Prostate gland (tissue), 2 donors: ENCODE data around the gene PIP5K1A. TPM values are rescaled to one million over a fixed set of nuclear protein-coding genes. Genes with fewer than 3 reads are reported as not detected.

Experiments used
- DNase-seq: peaks from one replicate; pipeline ENCODE4 v3.0.0-alpha.2; 2019; ENCODE audit warnings: low spot score
- H3K27ac ChIP-seq, 2 donors: fragments of 200-600 bp; sonication (generic); 2 replicates each; pipeline ENCODE4 v1.5.1; 2017 to 2019
- H3K27me3 ChIP-seq: fragments of 200-600 bp; sonication (generic); replicated peaks from 2 replicates; pipeline ENCODE4 v1.5.1; 2019; ENCODE audit not compliant: insufficient read depth
- H3K36me3 ChIP-seq, 2 donors: fragments of 200-600 bp; sonication (generic); 1 replicate in 1 of 2; 2 replicates in 1 of 2; pipeline versions ENCODE4 v1.5.1 to v1.8.1; 2017 to 2019
- H3K4me1 ChIP-seq: fragments of 200-600 bp; sonication (generic); replicated peaks from 2 replicates; pipeline ENCODE4 v1.5.1; 2019
- H3K4me3 ChIP-seq, 2 donors: fragments of 200-600 bp; sonication (generic); 2 replicates each; pipeline ENCODE4 v1.5.1; 2017 to 2019
- H3K9me3 ChIP-seq: fragments of 200-600 bp; sonication (generic); 2 replicates; pipeline ENCODE4 v1.5.1; 2017
- POLR2A ChIP-seq: fragments of 450-650 bp; IDR thresholded peaks from one replicate; pipeline ENCODE4 v1.6.1; 2016; ENCODE audit warnings: antibody characterized with exemption, mild to moderate bottlenecking
- POLR2AphosphoS5 ChIP-seq: sonication (generic); formaldehyde crosslinking; IDR thresholded peaks from one replicate; pipeline ENCODE4 v1.6.1; 2017; ENCODE audit warnings: antibody characterized with exemption
- WGBS: methylation state at CpG from one replicate; pipeline ENCODE4 v1.1.5; 2018; 5-methylcytosine and 5-hydroxymethylcytosine counted together
- intact Hi-C: fragments of 100-400 bp; cut with DNase I; formaldehyde crosslinking; loops from one replicate; pipeline ENCODE4 v1.14.2; 2022
- total RNA-seq, 2 donors: library from RNA; depleted of rRNA; stranded (reverse); fragments of >200 nt; gene quantifications; one replicate each; pipeline ENCODE4 v1.1.0, GENCODE V29; 2016
- TF ChIP-seq, protein P1 (sequence below), 4 experiments: fragments of 200-600 bp in 2 of 4; fragments of 450-650 bp in 2 of 4; sonication (generic) in 2 of 4; IDR thresholded peaks; 1 replicate in 3 of 4; 2 replicates in 1 of 4; pipeline ENCODE4 v1.5.1; 2016 to 2019; ENCODE audit warnings: antibody characterized with exemption in 4 of 4, mild to moderate bottlenecking in 2 of 4, moderate library complexity in 2 of 4

PIP5K1A gene
- total RNA-seq, 2 donors from 2014 or later: 40.2 to 96.7 TPM

- intact Hi-C loops: no loop called here
- Histone ChIP-seq H3K36me3 (peaks cover 17 to 40% of the 10 kb centered on the region in 2 donors), H3K9me3 (no peaks in the 10 kb centered on the region), H3K27ac (no peak overlapping the region), H3K4me1 (no peaks in the 10 kb centered on the region), H3K4me3 (no peak overlapping the region), H3K27me3 (no peaks in the 10 kb centered on the region)
- no peak for TF ChIP-seq POLR2A
- no peak for DNase-seq
- 81% methylated on average over 19 of the region's 19 CpGs for WGBS
These were observed 92.5 kb downstream of the PIP5K1A start for GRCh38 chr1:151290709-151291303.

GRCh38 chr1:151292207-151293030, 94.1 kb downstream of the PIP5K1A start:
- peaks cover 15 to 40% of the 10 kb centered on the region in 2 donors for H3K36me3 ChIP-seq
- no peaks in the 10 kb centered on the region for H3K27me3 ChIP-seq
- H3K27ac ChIP-seq: no peak overlapping the region
- no peaks in the 10 kb centered on the region for H3K4me1 ChIP-seq
- H3K9me3 ChIP-seq: no peaks in the 10 kb centered on the region
- 74% methylated on average over 13 of the region's 13 CpGs for WGBS
- intact Hi-C loops: no loop called here
- no peak overlapping the region for H3K4me3 ChIP-seq
- DNase-seq: no peak
- no peak for TF ChIP-seq POLR2AphosphoS5
- no peak for TF ChIP-seq POLR2A
- TF ChIP-seq, protein P1, sequence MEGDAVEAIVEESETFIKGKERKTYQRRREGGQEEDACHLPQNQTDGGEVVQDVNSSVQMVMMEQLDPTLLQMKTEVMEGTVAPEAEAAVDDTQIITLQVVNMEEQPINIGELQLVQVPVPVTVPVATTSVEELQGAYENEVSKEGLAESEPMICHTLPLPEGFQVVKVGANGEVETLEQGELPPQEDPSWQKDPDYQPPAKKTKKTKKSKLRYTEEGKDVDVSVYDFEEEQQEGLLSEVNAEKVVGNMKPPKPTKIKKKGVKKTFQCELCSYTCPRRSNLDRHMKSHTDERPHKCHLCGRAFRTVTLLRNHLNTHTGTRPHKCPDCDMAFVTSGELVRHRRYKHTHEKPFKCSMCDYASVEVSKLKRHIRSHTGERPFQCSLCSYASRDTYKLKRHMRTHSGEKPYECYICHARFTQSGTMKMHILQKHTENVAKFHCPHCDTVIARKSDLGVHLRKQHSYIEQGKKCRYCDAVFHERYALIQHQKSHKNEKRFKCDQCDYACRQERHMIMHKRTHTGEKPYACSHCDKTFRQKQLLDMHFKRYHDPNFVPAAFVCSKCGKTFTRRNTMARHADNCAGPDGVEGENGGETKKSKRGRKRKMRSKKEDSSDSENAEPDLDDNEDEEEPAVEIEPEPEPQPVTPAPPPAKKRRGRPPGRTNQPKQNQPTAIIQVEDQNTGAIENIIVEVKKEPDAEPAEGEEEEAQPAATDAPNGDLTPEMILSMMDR (IDR thresholded peaks at IDR 0.05): no peak

- WGBS: 76% methylated on average over 6 of the region's 6 CpGs
- Histone ChIP-seq H3K27ac (no peak overlapping the region), H3K9me3 (no peaks in the 10 kb centered on the region), H3K27me3 (no peaks in the 10 kb centered on the region), H3K36me3 (peaks cover 21 to 41% of the 10 kb centered on the region in 2 donors), H3K4me3 (no peak overlapping the region), H3K4me1 (no peaks in the 10 kb centered on the region)
- TF ChIP-seq POLR2A (no peak), POLR2AphosphoS5 (no peak)
- TF ChIP-seq, protein P1 (IDR thresholded peaks at IDR 0.05): no peak
- no peak for DNase-seq
- intact Hi-C loops: no loop called here
These were observed 94.7 kb downstream of the PIP5K1A start for GRCh38 chr1:151293093-151293492.

DNA sequence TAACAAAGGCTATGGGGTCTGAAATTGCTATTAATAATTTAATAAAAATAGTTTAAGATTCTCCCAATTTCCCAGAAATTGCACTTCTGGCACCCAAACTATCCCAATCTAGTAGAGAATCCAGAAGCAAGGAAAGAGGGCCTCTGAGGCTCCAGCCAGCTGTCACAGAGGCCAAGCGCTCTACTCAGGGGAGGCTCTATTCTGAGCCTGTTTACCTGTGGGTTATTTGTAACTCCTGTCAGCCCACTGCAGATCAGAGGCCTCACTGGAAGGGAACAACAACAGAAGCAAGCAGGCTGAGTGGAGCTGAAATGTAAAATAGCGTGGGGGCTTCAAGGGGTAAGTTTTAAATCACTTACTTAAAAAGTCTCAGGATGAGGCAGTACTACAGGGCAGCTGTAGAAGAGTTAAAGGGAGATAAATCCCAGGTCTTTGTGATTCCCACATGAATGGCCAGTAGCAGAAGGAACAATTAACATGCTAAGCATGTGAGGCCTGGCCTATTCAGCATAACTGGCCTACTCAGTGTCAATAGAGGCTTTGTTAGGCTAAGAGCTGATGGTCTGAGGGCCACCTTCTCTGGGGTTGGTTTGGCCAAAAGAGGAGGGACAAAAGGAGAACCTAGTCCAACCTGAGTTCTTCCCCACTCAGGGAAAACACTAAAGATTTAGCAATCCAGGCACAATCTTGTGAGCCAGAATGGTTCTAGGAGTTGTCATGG, 96.5 kb downstream of the PIP5K1A start:
- intact Hi-C loops: no loop called here
- no peak for DNase-seq
- H3K27me3 ChIP-seq: no peaks in the 10 kb centered on the region
- no peak overlapping the region for H3K4me3 ChIP-seq
- no peaks in the 10 kb centered on the region for H3K4me1 ChIP-seq
- 87% methylated on average over 2 of the region's 2 CpGs for WGBS
- peaks cover 15 to 37% of the 10 kb centered on the region in 2 donors for H3K36me3 ChIP-seq
- no peak for TF ChIP-seq POLR2A
- TF ChIP-seq POLR2AphosphoS5: no peak
- TF ChIP-seq, protein P1 (IDR thresholded peaks at IDR 0.05): no peak
- no peak overlapping the region for H3K27ac ChIP-seq
- no peaks in the 10 kb centered on the region for H3K9me3 ChIP-seq

Other genes with a start within 250 kb of the PIP5K1A start
- 100 to 1,000 TPM; 117 to 141 TPM for gene CERS2, start 223.7 kb upstream of the PIP5K1A start, total RNA-seq
- 1 to 10 TPM; 1.1 to 3.4 TPM for gene ANXA9, start 216.3 kb upstream of the PIP5K1A start, total RNA-seq
- 10 to 100 TPM; 26.8 to 65.4 TPM for gene MINDY1, start 191.7 kb upstream of the PIP5K1A start, total RNA-seq
- 10 to 100 TPM; 29.2 to 37.5 TPM for gene PRUNE1, start 190.1 kb upstream of the PIP5K1A start, total RNA-seq
- 10 to 100 TPM; 13.2 to 14.8 TPM for gene BNIPL, start 162.0 kb upstream of the PIP5K1A start, total RNA-seq
- gene C1orf56, start 150.8 kb upstream of the PIP5K1A start, total RNA-seq: 10 to 100 TPM; 17.3 to 17.7 TPM
- 10 to 100 TPM; 66.6 to 67.4 TPM for gene CDC42SE1, start 138.9 kb upstream of the PIP5K1A start, total RNA-seq
- 1 to 10 TPM in 1 of 2 donors, under 1 TPM in 1; 0.64 to 1.9 TPM for gene MLLT11, start 138.2 kb upstream of the PIP5K1A start, total RNA-seq
- 10 to 100 TPM; 14.7 to 23.5 TPM for gene GABPB2, start 127.8 kb upstream of the PIP5K1A start, total RNA-seq
- gene SEMA6C, start 51.9 kb upstream of the PIP5K1A start, total RNA-seq: 100 to 1,000 TPM in 1 of 2 donors, 1 to 10 TPM in 1; 4.1 to 173 TPM
- gene TNFAIP8L2, start 41.9 kb upstream of the PIP5K1A start, total RNA-seq: 1 to 10 TPM; 1.5 to 2.1 TPM
- gene LYSMD1, start 32.6 kb upstream of the PIP5K1A start, total RNA-seq: 10 to 100 TPM in 1 of 2 donors, 1 to 10 TPM in 1; 7.3 to 19.3 TPM
- gene SCNM1, start 32.4 kb upstream of the PIP5K1A start, total RNA-seq: 10 to 100 TPM; 25.1 to 39.5 TPM
- gene TMOD4, start 22.6 kb upstream of the PIP5K1A start, total RNA-seq: 1 to 10 TPM in 1 of 2 donors, not detected in 1; 1.7 TPM
- 10 to 100 TPM; 49.4 to 52.7 TPM for gene VPS72, start 8.4 kb upstream of the PIP5K1A start, total RNA-seq
- 100 to 1,000 TPM in 1 of 2 donors, 10 to 100 TPM in 1; 96.1 to 116 TPM for gene PSMD4, start 56.2 kb downstream of the PIP5K1A start, total RNA-seq
- 10 to 100 TPM; 30.1 to 46.4 TPM for gene ZNF687, start 83.7 kb downstream of the PIP5K1A start, total RNA-seq
- gene PI4KB, start 128.9 kb downstream of the PIP5K1A start, total RNA-seq: 10 to 100 TPM; 60.7 to 91.9 TPM
- 10 to 100 TPM; 25.5 to 27.2 TPM for gene RFX5, start 148.7 kb downstream of the PIP5K1A start, total RNA-seq
- 100 to 1,000 TPM; 104 to 108 TPM for gene SELENBP1, start 174.2 kb downstream of the PIP5K1A start, total RNA-seq
- gene PSMB4, start 201.0 kb downstream of the PIP5K1A start, total RNA-seq: 100 to 1,000 TPM; 229 to 275 TPM